ENCODE data around the gene ITSN2. TPM values are rescaled to one million over a fixed set of nuclear protein-coding genes. Genes with fewer than 3 reads are reported as not detected.
A peak's percentile ranks its signal among the peaks of the same experiment; 100 is the strongest.

ITSN2 gene
- total RNA-seq, 1 donor from 2014 or later: 10.4 TPM

DNA sequence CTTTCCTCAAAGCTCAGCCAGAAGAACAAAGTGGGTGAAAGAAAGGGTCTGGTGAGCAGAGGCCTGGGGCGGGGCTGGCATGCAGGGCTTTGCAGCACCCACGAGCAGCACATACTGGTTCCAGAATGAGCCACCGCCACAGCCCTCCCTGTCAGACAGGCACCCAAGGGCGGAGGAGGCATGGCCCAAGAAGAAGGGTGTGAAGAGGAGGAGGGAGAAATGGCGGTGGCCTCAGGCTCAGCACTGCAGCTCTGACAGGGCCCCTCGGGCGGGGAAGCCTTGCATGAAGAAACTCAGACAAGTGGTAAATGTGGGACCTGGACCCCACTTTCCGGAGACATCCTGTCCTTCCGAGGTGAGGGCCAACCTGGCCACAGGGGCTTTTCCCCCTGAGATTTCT is 169.8 kb downstream of the ITSN2 start:
- no peaks in the 10 kb centered on the region for H3K27me3 ChIP-seq
- H3K9me3 Mint-ChIP-seq: peaks cover 16% of the 10 kb centered on the region
- no peak overlapping the region for H3K4me3 Mint-ChIP-seq
- TF ChIP-seq EZH2 (IDR thresholded peaks at IDR 0.05) (no peak), EZH2phosphoT487 (IDR thresholded peaks at IDR 0.05) (no peak)
- TF ChIP-seq, protein P1, sequence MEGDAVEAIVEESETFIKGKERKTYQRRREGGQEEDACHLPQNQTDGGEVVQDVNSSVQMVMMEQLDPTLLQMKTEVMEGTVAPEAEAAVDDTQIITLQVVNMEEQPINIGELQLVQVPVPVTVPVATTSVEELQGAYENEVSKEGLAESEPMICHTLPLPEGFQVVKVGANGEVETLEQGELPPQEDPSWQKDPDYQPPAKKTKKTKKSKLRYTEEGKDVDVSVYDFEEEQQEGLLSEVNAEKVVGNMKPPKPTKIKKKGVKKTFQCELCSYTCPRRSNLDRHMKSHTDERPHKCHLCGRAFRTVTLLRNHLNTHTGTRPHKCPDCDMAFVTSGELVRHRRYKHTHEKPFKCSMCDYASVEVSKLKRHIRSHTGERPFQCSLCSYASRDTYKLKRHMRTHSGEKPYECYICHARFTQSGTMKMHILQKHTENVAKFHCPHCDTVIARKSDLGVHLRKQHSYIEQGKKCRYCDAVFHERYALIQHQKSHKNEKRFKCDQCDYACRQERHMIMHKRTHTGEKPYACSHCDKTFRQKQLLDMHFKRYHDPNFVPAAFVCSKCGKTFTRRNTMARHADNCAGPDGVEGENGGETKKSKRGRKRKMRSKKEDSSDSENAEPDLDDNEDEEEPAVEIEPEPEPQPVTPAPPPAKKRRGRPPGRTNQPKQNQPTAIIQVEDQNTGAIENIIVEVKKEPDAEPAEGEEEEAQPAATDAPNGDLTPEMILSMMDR (IDR thresholded peaks at IDR 0.05): no peak
- no peak for DNase-seq (ENCODE audit: low spot score)
- H3K9ac ChIP-seq: no peak overlapping the region
- peaks cover 6% of the 10 kb centered on the region for H3K27me3 Mint-ChIP-seq (ENCODE audit: insufficient read depth, low read depth)
- no peaks in the 10 kb centered on the region for H3K4me1 Mint-ChIP-seq
- H3K4me1 ChIP-seq: peaks cover 5% of the 10 kb centered on the region
- no peaks in the 10 kb centered on the region for H3K9me3 ChIP-seq (ENCODE audit: low read depth)
- no peaks in the 10 kb centered on the region for H3K79me2 ChIP-seq (ENCODE audit: low read depth)
- no peaks in the 10 kb centered on the region for H3K36me3 Mint-ChIP-seq
- no peak overlapping the region for H3K4me2 ChIP-seq
- no peak overlapping the region for H3K27ac Mint-ChIP-seq
- H3F3A ChIP-seq (ENCODE audit: low read depth): no peaks in the 10 kb centered on the region
- no peak overlapping the region for H3K4me3 ChIP-seq
- H3K27ac ChIP-seq: no peak overlapping the region
- H3K36me3 ChIP-seq: no peaks in the 10 kb centered on the region
- H4K20me1 ChIP-seq (ENCODE audit: low read depth): no peaks in the 10 kb centered on the region
- peak overlapping the region; percentile 82 for H2AFZ ChIP-seq (replicated peaks)

DNA sequence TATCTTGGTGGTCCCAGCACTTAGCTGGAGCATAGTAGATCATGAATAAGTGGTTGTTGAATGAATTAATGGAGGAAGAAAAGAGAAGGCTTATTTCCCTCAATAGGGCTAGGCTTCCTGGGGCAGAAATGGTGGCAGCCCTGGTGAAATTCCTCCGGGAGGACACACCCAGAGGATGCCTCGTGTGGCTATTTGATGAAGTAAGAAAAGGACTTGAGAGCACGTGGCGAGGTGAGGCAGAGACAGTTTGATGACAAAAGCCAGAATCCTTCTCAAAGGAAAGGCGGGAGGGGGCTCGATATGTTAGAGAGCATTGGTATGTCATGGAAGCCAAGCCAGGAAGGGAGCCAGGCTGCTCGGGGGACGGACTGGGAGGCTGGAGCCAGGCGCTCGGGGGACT is 170.8 kb downstream of the ITSN2 start:
- Histone ChIP-seq H4K20me1 (ENCODE audit: low read depth) (no peaks in the 10 kb centered on the region), H3K79me2 (ENCODE audit: low read depth) (no peaks in the 10 kb centered on the region), H3K27ac (no peak overlapping the region), H2AFZ (replicated peaks) (peak overlapping the region; percentile 82), H3K27me3 (no peaks in the 10 kb centered on the region), H3F3A (ENCODE audit: low read depth) (no peaks in the 10 kb centered on the region), H3K4me3 (no peak overlapping the region), H3K4me1 (peaks cover 5% of the 10 kb centered on the region), H3K9me3 (ENCODE audit: low read depth) (no peaks in the 10 kb centered on the region), H3K9ac (no peak overlapping the region), H3K4me2 (no peak overlapping the region), H3K36me3 (no peaks in the 10 kb centered on the region)
- Mint-ChIP-seq H3K4me1 (no peaks in the 10 kb centered on the region), H3K27me3 (ENCODE audit: insufficient read depth, low read depth) (peaks cover 6% of the 10 kb centered on the region), H3K4me3 (no peak overlapping the region), H3K9me3 (peaks cover 18% of the 10 kb centered on the region), H3K27ac (no peak overlapping the region), H3K36me3 (no peaks in the 10 kb centered on the region)
- DNase-seq (ENCODE audit: low spot score): no peak
- TF ChIP-seq EZH2 (IDR thresholded peaks at IDR 0.05) (no peak), EZH2phosphoT487 (IDR thresholded peaks at IDR 0.05) (no peak)
- TF ChIP-seq, protein P1 (IDR thresholded peaks at IDR 0.05): no peak

DNA sequence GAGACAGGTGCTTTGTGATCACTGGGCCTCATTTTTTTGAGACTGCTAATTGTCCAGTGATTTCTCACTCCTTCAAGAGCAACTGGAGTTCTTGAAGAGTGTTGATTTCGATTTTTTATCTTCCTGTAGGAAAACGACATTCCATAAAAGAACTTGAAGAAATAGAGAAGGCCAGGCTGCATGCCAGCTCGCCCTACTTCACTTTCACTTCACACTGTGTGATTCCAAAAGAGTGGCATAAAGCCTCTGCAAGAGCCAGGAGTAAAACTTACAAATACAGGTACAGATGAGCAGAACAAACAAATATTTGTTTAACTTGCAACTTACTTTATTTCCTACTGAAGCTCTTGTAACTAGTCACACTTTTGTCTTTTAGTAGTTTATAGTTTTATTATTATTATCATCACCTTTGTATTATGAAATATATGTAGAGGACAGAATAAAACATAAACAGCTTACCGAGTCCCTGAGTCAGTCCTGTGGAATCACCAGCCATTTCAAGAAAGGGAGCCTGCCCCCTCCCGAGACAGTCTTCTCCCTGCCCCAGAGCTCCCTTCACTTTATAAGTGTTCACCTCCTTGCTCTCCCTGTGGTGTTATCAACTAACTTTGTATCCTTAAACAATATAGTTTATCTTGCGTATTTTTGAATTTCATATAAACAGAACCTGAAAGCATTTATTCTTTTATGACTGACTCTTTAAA is 176.8 kb downstream of the ITSN2 start:
- Histone ChIP-seq H3K4me2 (no peak overlapping the region), H2AFZ (replicated peaks) (no peak overlapping the region)

More for the DNA sequence above, 176.8 kb downstream of the ITSN2 start:
- Mint-ChIP-seq H3K27ac (no peak overlapping the region), H3K36me3 (no peaks in the 10 kb centered on the region), H3K4me3 (no peak overlapping the region), H3K4me1 (peaks cover 15% of the 10 kb centered on the region), H3K27me3 (ENCODE audit: insufficient read depth, low read depth) (peaks cover 3% of the 10 kb centered on the region), H3K9me3 (peaks cover 15% of the 10 kb centered on the region)
- no peaks in the 10 kb centered on the region for H3F3A ChIP-seq (ENCODE audit: low read depth)
- no peaks in the 10 kb centered on the region for H3K36me3 ChIP-seq
- TF ChIP-seq, protein P1 (IDR thresholded peaks at IDR 0.05): no peak
- no peak for TF ChIP-seq EZH2phosphoT487 (IDR thresholded peaks at IDR 0.05)
- TF ChIP-seq EZH2 (IDR thresholded peaks at IDR 0.05): no peak
- no peak overlapping the region for H3K9ac ChIP-seq
- H3K4me3 ChIP-seq: no peak overlapping the region
- H3K4me1 ChIP-seq: peaks cover 10% of the 10 kb centered on the region
- no peak overlapping the region for H3K27ac ChIP-seq
- H3K79me2 ChIP-seq (ENCODE audit: low read depth): no peaks in the 10 kb centered on the region
- no peak for DNase-seq (ENCODE audit: low spot score)
- H3K27me3 ChIP-seq: no peaks in the 10 kb centered on the region
- H4K20me1 ChIP-seq (ENCODE audit: low read depth): no peaks in the 10 kb centered on the region
- no peaks in the 10 kb centered on the region for H3K9me3 ChIP-seq (ENCODE audit: low read depth)

Data from neural progenitor cell (in vitro differentiated cells).